Pulmonary artery endothelial cell (primary cell): ENCODE data around the gene DLG2. TPM values are rescaled to one million over a fixed set of nuclear protein-coding genes. Genes with fewer than 3 reads are reported as not detected.

Source experiments
- DNase-seq: peaks from one replicate; pipeline ENCODE4 v3.0.0-alpha.2; 2011; ENCODE audit warnings: low read depth, low spot score
- total RNA-seq: library from RNA; depleted of rRNA; stranded (reverse); fragments of >200 nt; gene quantifications from 2 replicates; pipeline ENCODE4 v1.2.3, GENCODE V29; 2014

DLG2 gene
- total RNA-seq, 1 donor from 2014 or later = 0.66 TPM

- DNase-seq = no peak
These were observed 68.7 kb downstream of the DLG2 start for GRCh38 chr11:85558411-85558810.

DNA sequence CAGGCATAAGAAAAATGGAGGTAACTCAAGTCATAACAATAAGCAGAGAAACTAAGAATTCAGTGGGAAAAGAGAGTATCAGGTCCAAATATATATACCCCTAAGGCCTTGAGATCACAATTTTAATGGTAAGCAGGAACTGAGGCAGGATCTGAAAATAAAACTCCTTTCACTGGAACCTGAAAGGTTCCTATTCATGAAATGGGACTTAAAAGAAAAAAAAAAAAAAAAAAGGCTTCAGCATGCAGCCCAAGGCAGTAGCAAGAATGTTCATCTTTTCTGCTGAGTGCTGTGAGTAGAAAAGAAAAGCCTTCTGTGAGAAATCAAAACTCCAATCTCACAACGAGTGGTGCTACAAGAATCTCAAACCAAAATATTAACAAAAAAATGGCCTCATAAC lies 75.3 kb downstream of the DLG2 start:
- DNase-seq = no peak

- no peak for DNase-seq
These were observed 85.5 kb downstream of the DLG2 start for GRCh38 chr11:85541683-85542082.

- DNase-seq = no peak
These were observed 86.4 kb downstream of the DLG2 start for GRCh38 chr11:85540635-85541205.

- no peak for DNase-seq
These were observed 87.0 kb downstream of the DLG2 start for GRCh38 chr11:85540181-85540580.

DNA sequence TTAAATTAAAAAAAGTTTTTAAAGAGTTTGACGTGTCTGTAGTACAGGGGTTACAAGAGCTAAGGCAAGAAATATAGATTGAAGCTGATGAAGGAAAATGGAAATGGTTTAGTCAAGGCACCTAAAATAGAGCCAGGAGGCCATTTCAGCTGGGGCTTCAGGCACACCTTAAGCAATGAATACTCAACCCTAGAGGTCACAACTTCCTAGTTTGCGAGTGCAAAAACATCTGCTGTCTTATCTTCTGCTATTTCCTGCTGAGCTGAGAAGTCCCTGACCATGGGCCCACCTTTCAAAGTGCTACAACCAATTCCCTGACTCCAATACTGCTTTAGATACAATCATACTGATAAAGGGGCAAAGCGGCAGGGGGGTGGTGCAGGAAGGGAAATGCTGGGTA lies 87.4 kb downstream of the DLG2 start:
- no peak for DNase-seq

- DNase-seq = no peak
These were observed 88.0 kb downstream of the DLG2 start for GRCh38 chr11:85539029-85539689.

- DNase-seq = no peak
These were observed 90.7 kb downstream of the DLG2 start for GRCh38 chr11:85536438-85536837.

GRCh38 chr11:85534806-85535205 lies 92.3 kb downstream of the DLG2 start:
- no peak for DNase-seq

DNA sequence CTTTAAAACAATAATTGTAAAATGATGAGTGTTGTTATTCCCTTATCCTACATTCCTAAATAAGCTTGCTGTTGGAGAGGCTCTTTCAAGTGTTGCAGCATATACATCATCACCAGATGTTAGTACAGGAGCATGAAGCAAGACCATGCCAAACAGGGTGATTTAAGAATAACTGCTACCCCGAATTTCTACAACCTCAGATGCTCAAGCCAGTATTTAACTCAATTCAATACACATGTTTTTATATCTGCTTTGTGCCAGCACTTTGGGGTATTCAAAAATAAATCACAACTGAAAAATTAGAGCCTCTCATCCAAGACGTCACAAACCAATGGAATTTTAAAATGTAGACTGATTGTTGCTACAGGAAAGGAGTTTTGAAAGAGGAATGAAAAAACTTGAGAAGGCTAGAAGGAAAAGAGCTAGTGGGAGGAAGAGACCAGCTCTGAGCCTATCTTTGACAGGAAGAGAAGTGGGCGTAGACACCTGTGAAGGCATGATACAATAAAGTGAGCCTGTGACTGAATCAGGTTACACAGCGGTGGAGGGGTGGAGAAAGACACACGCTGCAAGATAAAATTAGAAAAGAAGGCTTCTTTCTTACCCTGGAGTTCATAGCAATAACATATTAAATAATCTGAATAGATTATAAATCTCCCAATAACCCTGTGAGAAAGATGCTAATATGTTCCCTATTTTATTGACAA lies 95.8 kb downstream of the DLG2 start:
- no peak for DNase-seq

DNA sequence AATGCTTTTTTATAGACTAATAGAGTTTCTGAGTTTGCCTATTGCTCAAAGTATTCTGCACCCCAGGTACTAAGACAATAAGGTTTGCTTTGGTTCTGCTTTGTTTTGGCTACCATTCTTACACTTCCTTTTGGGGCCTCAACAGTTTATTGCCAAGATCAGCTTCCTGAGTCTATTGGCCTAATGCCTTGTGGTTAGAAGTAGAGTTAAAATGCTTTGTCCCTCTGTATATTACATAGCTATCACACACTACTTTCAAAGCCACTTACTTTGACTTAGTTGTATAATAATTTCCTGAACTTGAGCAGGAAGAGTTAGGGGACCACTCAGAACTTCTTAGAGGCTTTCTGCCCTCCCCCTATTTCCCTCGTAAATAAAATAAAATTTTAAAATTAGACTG lies 96.5 kb downstream of the DLG2 start:
- no peak for DNase-seq

- no peak for DNase-seq
These were observed 100.6 kb downstream of the DLG2 start for GRCh38 chr11:85526564-85526963.

DNA sequence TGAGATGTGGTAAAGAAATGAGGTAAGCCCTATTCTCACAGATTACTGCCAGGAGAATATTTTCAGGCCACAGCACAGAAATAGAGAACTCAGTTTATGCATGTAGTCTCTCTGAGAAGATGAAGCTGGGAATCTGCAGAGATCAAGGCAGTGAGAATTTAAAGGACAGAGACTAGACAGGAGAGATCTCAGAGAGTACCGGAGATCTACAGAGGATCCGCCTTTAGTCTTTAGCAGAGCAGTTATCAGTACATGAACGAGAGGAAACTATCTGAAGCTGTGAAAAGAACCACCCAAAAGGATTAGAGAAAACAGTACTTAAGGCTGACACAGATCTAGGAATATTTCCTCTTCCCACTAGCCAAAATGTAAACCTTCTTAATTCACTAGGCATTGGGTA lies 101.5 kb downstream of the DLG2 start:
- DNase-seq = no peak

GRCh38 chr11:85517272-85517671 lies 109.9 kb downstream of the DLG2 start:
- no peak for DNase-seq

DNA sequence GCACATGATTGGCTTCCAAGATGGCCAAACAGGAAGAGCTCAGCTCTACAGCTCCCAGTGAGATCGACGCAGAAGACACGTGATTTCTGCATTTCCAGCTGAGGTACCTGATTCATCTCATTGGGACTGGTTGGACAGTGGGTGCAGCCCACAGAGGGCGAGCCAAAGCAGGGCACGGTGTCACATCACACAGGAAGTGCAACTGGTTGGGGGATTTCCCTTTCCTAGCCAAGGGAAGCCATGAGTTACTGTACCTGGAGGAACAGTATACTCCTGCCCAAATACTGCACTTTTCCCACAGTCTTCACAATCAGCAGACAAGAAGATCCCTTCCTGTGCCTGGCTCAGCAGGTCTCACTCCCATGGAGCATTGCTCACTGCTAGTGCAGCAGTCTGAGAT lies 131.2 kb downstream of the DLG2 start:
- DNase-seq = no peak

GRCh38 chr11:85494396-85494795 lies 132.7 kb downstream of the DLG2 start:
- no peak for DNase-seq

DNA sequence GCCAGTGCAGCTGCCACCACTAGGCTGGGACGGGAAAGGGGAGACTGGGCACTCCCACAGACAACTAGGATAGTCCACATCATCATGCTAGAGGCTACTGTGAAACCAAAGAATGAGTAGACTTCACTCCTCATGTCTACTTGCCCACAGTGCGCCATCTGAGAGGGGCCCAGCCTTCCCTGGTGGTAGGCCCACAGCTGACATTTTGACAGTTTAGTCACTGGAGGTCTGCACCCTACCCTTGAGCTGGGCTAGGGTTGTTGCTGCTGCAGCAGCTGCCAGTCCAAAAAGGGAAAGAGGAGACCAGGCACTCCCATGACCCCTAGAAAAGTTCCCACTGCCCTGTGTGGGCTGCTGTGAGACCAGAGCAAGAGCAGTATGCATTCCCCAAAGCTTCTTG lies 141.2 kb downstream of the DLG2 start:
- DNase-seq = no peak

GRCh38 chr11:85483861-85484260 lies 143.3 kb downstream of the DLG2 start:
- no peak for DNase-seq

DNA sequence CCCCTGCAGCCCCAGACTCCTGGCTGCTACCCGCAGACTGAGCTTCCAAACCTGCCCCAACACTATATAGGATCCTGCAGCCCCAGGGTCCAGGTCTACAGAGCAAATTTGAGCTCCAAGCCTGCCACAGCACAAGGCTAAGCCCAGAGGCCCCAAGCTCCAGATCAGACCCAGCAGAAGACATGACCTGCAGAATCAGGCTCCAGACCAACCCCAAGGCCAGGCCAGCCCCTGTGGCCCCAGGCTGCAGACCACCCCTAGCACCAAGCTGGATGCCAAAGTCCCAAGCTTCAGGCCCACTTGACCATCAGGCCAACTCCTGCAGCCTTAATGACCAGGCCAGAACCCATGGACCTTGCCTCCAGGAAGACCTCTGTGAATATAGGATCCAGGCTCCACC lies 145.3 kb downstream of the DLG2 start:
- no peak for DNase-seq

- no peak for DNase-seq
These were observed 151.3 kb downstream of the DLG2 start for GRCh38 chr11:85475660-85476517.

DNA sequence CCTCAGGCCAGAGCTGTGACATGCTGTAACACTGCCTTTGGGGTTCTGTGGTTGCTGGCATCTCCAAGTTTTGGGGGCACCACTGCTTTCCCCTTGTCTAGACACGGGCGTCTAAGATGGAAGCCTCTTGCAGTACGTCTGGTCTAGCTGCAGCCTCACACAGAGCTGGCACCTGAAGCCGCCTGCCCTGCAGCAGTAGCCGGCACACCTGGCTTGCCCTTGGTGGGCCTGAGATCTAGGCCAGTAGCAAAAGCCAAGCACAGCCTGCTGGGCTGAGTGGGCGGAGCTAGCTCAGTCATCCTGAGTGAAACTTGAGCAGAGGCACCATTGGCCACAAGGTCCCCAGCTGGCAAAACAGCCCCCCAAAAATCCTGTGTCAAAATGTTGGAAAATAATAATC lies 154.2 kb downstream of the DLG2 start:
- DNase-seq = no peak

GRCh38 chr11:85464283-85464682 lies 162.9 kb downstream of the DLG2 start:
- no peak for DNase-seq
